WI38 (cell line): ENCODE data around the gene KCNJ10.

ENCODE experiments used
- H3K4me3 ChIP-seq: 2 replicates; pipeline ENCODE4 v1.5.1; 2011; ENCODE audit warnings: low read depth, mild to moderate bottlenecking, control low read depth, low read length
- TF ChIP-seq, protein P1 (sequence below): IDR thresholded peaks from 2 replicates; pipeline ENCODE4 v1.5.1; 2012; ENCODE audit warnings: low read depth, mild to moderate bottlenecking, control low read depth, low read length

The KCNJ10 gene

DNA sequence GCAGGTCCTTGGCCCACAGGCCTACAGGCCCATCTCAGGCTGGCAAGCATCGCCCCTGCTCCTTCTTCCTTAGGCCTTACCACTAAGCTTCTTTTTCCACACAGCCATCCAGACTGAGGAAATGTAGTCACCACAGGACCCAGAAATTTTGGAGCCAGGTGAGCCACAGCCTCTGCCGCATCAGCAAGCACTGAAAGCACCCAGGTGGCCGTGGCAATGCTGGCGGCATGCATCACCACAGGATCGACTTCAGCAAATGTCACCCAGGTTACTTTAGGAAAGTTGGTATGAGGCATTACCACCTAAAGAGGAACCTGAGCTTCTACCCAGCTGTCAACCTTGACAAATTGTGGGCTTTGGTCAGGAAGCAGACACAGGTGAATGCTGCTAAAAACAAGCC lies 49.8 kb downstream of the KCNJ10 start:
- TF ChIP-seq, protein P1, sequence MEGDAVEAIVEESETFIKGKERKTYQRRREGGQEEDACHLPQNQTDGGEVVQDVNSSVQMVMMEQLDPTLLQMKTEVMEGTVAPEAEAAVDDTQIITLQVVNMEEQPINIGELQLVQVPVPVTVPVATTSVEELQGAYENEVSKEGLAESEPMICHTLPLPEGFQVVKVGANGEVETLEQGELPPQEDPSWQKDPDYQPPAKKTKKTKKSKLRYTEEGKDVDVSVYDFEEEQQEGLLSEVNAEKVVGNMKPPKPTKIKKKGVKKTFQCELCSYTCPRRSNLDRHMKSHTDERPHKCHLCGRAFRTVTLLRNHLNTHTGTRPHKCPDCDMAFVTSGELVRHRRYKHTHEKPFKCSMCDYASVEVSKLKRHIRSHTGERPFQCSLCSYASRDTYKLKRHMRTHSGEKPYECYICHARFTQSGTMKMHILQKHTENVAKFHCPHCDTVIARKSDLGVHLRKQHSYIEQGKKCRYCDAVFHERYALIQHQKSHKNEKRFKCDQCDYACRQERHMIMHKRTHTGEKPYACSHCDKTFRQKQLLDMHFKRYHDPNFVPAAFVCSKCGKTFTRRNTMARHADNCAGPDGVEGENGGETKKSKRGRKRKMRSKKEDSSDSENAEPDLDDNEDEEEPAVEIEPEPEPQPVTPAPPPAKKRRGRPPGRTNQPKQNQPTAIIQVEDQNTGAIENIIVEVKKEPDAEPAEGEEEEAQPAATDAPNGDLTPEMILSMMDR, result no peak
- no peak overlapping the region for H3K4me3 ChIP-seq

DNA sequence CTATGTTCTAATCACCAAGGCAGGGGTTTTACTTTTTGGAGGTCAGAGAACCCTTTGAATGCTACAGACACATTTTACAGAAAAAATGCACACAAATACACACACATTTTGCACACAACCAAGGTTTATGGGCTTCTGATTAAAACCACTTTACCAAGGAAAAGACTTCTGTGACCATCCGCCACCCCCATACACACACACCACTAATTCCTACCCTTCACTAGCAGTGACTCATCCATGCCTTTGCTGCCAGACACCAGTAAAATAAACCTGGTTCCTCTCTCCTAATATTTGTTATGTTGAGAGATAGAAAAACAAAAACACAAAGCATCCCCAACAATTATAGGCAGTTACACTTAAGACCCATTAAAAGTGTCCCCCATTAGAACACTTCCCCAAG lies 51.1 kb downstream of the KCNJ10 start:
- no peak overlapping the region for H3K4me3 ChIP-seq
- TF ChIP-seq, protein P1, result no peak

DNA sequence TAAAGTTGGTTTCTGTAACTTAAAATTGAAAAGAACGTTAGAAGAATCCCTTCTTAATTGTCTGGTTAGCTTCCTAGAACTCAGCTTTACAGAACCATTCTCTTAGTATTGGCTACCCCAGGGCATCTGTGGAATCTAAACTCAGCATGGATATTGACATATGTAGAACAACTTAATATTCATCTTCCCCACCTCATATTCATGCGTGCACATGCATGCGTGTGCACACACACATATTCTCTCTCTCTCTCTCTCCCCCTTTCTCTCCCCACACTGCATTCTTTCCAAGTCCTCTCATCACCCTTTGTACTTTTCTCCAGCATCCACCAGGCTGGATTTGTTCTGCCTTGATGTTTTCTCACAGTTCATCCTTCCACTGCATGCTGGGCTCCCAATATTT lies 51.6 kb downstream of the KCNJ10 start:
- TF ChIP-seq, protein P1, result no peak
- no peak overlapping the region for H3K4me3 ChIP-seq

DNA sequence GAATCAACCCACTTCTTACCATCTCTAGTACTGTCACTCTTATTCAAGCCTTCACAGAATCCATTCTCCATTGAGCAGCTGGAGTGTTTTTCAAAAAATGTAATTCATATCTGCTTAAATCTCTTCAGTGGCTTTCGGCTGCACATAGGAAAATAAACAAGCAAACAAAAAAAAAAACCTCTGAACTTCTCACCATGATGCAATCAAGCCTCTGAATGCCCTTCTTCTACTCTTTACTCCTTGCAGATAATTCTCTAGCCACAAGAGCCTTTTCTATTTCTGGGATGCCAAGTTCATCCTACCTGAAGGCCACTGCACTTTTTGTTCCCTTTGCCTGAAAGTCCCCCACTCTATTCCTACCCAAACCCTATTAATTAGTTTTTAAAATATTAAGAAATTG lies 52.4 kb downstream of the KCNJ10 start:
- no peak overlapping the region for H3K4me3 ChIP-seq
- TF ChIP-seq, protein P1, result no peak

DNA sequence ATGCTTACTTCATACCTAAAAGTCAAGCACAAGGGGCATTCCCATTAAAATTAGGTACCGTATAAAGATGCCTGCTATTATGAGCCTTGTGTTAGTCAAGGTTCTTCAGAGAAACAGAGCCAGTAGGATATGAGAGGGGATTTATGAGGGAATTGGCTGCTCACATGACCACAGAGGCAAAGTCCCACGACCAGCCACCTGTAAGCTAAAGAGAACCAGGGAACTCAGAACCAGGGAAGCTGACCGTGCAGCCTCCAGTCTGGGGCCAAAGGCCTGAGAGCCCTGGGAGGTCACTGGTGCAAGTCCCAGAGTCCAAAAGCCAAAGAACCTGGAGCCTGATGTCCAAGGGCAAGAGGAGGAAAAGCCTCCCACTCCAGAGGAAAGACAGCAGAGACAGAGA lies 58.2 kb downstream of the KCNJ10 start:
- H3K4me3 ChIP-seq, result no peak overlapping the region
- TF ChIP-seq, protein P1, result no peak

DNA sequence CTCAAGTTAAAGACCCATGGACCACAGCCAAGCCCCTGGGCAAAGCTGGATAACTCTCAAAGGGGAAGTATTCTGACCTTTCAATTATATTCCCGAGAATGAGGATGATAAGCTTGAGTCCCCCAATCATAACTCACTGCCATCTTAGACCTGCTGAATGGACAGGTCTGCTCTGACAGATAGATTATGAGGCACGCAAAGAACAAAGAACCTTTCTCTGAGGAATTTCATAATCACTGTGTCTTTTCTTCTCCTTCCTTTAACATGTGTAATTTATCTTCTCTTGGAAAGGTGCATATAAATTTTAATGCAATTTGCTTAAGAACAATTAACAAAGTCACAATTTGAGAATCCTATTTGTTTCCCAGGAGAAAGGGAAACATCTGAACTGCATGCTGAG lies 60.2 kb downstream of the KCNJ10 start:
- no peak overlapping the region for H3K4me3 ChIP-seq
- TF ChIP-seq, protein P1, result no peak

DNA sequence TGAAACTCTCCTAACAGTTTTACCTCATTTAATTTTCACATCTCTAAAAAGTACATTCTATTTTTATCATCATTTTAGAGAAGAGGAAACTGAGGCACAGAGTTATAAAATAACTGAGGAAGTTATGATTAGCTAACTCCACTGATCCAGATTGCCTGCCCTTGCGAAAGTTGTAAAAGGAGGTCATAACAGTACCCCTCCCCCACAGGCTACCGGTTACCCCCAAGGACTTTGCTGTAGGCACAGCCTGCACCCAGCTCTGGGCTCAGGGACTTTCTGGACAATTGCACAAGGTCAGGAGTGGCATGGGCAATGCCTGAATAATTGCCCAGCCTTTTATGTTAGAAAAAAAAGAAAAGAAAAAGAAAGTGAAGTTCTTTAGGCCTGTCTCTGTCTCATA lies 60.9 kb downstream of the KCNJ10 start:
- TF ChIP-seq, protein P1, result no peak
- H3K4me3 ChIP-seq, result no peak overlapping the region
